ENCODE results near the gene DLGAP5.

The DLGAP5 gene

GRCh38 chr14:55191203-55192053 lies at the start of gene DLGAP5:
Gene DLGAP5 (minus strand): TSS chr14:55191585. CDS start chr14:55189179, 2,406 bp downstream.
- DNase-seq (ENCODE audit: low read depth in 3 of 3) = peak; percentile 83 to 92 (median 84)

GRCh38 chr14:55240526-55241178 lies 49.3 kb upstream of the DLGAP5 start:
- DNase-seq (ENCODE audit: low read depth in 3 of 3) = no peak

- no peak for DNase-seq (ENCODE audit: low read depth in 3 of 3)
Observed at GRCh38 chr14:55239320-55239719, 47.9 kb upstream of the DLGAP5 start.

- DNase-seq (ENCODE audit: low read depth in 3 of 3) = no peak
Observed at GRCh38 chr14:55238019-55238680, 46.8 kb upstream of the DLGAP5 start.

- DNase-seq (ENCODE audit: low read depth in 3 of 3) = no peak
Observed at GRCh38 chr14:55233591-55233990, 42.2 kb upstream of the DLGAP5 start.

GRCh38 chr14:55228261-55228660 lies 36.9 kb upstream of the DLGAP5 start:
- DNase-seq (ENCODE audit: low read depth in 3 of 3) = no peak

GRCh38 chr14:55223364-55223763 lies 32.0 kb upstream of the DLGAP5 start:
- DNase-seq (ENCODE audit: low read depth in 3 of 3) = no peak

- DNase-seq (ENCODE audit: low read depth in 3 of 3) = no peak
Observed at GRCh38 chr14:55221968-55222367, 30.6 kb upstream of the DLGAP5 start.

GRCh38 chr14:55221186-55221585 lies 29.8 kb upstream of the DLGAP5 start:
- no peak for DNase-seq (ENCODE audit: low read depth in 3 of 3)

- DNase-seq (ENCODE audit: low read depth in 3 of 3) = no peak
Observed at GRCh38 chr14:55220230-55220629, 28.8 kb upstream of the DLGAP5 start.

- no peak for DNase-seq (ENCODE audit: low read depth in 3 of 3)
Observed at GRCh38 chr14:55212634-55213033, 21.2 kb upstream of the DLGAP5 start.

GRCh38 chr14:55207832-55208231 lies 16.4 kb upstream of the DLGAP5 start:
- DNase-seq (ENCODE audit: low read depth in 3 of 3) = no peak

- DNase-seq (ENCODE audit: low read depth in 3 of 3) = no peak
Observed at GRCh38 chr14:55206175-55206693, 14.8 kb upstream of the DLGAP5 start.

GRCh38 chr14:55201219-55202101 lies 10.1 kb upstream of the DLGAP5 start:
- no peak for DNase-seq (ENCODE audit: low read depth in 3 of 3)

- no peak for DNase-seq (ENCODE audit: low read depth in 3 of 3)
Observed at GRCh38 chr14:55200651-55201050, 9.3 kb upstream of the DLGAP5 start.

- DNase-seq (ENCODE audit: low read depth in 3 of 3) = no peak
Observed at GRCh38 chr14:55198749-55199148, 7.4 kb upstream of the DLGAP5 start.

- DNase-seq (ENCODE audit: low read depth in 3 of 3) = no peak
Observed at GRCh38 chr14:55194656-55195355, 3.4 kb upstream of the DLGAP5 start.

GRCh38 chr14:55192054-55192621 lies 753 bp upstream of the DLGAP5 start:
- DNase-seq (ENCODE audit: low read depth in 3 of 3) = no peak

GRCh38 chr14:55190906-55191202 lies 531 bp downstream of the DLGAP5 start:
- DNase-seq (ENCODE audit: low read depth in 3 of 3) = no peak

GRCh38 chr14:55188686-55189295 lies 2.6 kb downstream of the DLGAP5 start:
- no peak for DNase-seq (ENCODE audit: low read depth in 3 of 3)

All from stimulated activated CD4-positive, alpha-beta T cell treated with anti-CD3 and anti-CD28 coated beads, TNF-alpha, amount 100 ng/mL, for 24 hours (primary cell).